WTC11 (cell line): ENCODE results near the gene CAMK2A. TPM values are rescaled to one million over a fixed set of nuclear protein-coding genes. Genes with fewer than 3 reads are reported as not detected.

Source experiments
- ATAC-seq: fragments of 200-7000 bp; cut with Tn5 transposase; 2 replicates; pipeline ENCODE4 v1.10.0; 2021; ENCODE audit warnings: mild to moderate bottlenecking, moderate library complexity
- CTCF ChIA-PET: fragments of 300-600 bp; sonication (Branson Sonifier 250); formaldehyde crosslinking; loops from one replicate; lab custom pipeline; 2021; ENCODE audit warnings: antibody characterized with exemption; lab: Charles Lee
- POLR2A ChIA-PET: fragments of 350-600 bp; sonication (Branson Sonifier 250); formaldehyde crosslinking; loops from one replicate; lab custom pipeline; 2021; ENCODE audit warnings: antibody characterized with exemption; lab: Charles Lee
- DNase-seq: peaks from one replicate; pipeline ENCODE4 v3.0.0; 2021; ENCODE audit warnings: low spot score
- H3K27ac Mint-ChIP-seq: 2 replicates; pipeline ENCODE4 v1.8.0; 2021; ENCODE audit warnings: mixed read lengths
- H3K27me3 Mint-ChIP-seq: 2 replicates; pipeline ENCODE4 v1.8.0; 2021; ENCODE audit warnings: low read depth, mild to moderate bottlenecking, moderate library complexity, mixed read lengths
- H3K36me3 Mint-ChIP-seq: 2 replicates; pipeline ENCODE4 v1.8.0; 2021; ENCODE audit warnings: mixed read lengths
- H3K4me1 Mint-ChIP-seq: 2 replicates; pipeline ENCODE4 v1.8.0; 2022; ENCODE audit warnings: mixed read lengths
- H3K4me3 Mint-ChIP-seq: 2 replicates; pipeline ENCODE4 v1.8.0; 2021; ENCODE audit warnings: mild to moderate bottlenecking, moderate library complexity, mixed read lengths
- H3K9me3 Mint-ChIP-seq: 2 replicates; pipeline ENCODE4 v1.8.0; 2021; ENCODE audit warnings: mixed read lengths
- CBFB ChIP-seq: sonication (generic); formaldehyde crosslinking; IDR thresholded peaks from 2 replicates; pipeline ENCODE4 v1.8.1; 2022; ENCODE audit warnings: mild to moderate bottlenecking, low read depth, missing genetic modification reagents
- CREB1 ChIP-seq: sonication (generic); formaldehyde crosslinking; IDR thresholded peaks from 2 replicates; pipeline ENCODE4 v1.8.0; 2023; ENCODE audit warnings: mild to moderate bottlenecking, missing genetic modification reagents
- CREM ChIP-seq: sonication (generic); formaldehyde crosslinking; IDR thresholded peaks from 2 replicates; pipeline ENCODE4 v1.8.1; 2022; ENCODE audit warnings: mild to moderate bottlenecking, missing genetic modification reagents, moderate library complexity
- E2F4 ChIP-seq: sonication (generic); formaldehyde crosslinking; IDR thresholded peaks from 2 replicates; pipeline ENCODE4 v1.8.1; 2022; ENCODE audit warnings: low read depth, mild to moderate bottlenecking, moderate library complexity, missing genetic modification reagents, borderline replicate concordance
- ELF4 ChIP-seq: sonication (generic); formaldehyde crosslinking; IDR thresholded peaks from 2 replicates; pipeline ENCODE4 v1.8.1; 2022; ENCODE audit warnings: low read depth, mild to moderate bottlenecking, moderate library complexity, missing genetic modification reagents
- FOXJ3 ChIP-seq: sonication (generic); formaldehyde crosslinking; IDR thresholded peaks from 2 replicates; pipeline ENCODE4 v1.9.0; 2021; ENCODE audit warnings: missing genetic modification reagents, mild to moderate bottlenecking, borderline replicate concordance
- GABPB1 ChIP-seq: sonication (generic); formaldehyde crosslinking; IDR thresholded peaks from 2 replicates; pipeline ENCODE4 v1.8.1; 2023; ENCODE audit warnings: mild to moderate bottlenecking, missing genetic modification reagents
- HMGA2 ChIP-seq: fragments of 250-450 bp; sonication (Bioruptor Pico); IDR thresholded peaks from 2 replicates; pipeline ENCODE4 v1.4.0; 2021; ENCODE audit warnings: mild to moderate bottlenecking, moderate library complexity
- IRF2 ChIP-seq: sonication (generic); formaldehyde crosslinking; IDR thresholded peaks from 2 replicates; pipeline ENCODE4 v1.8.0; 2022; ENCODE audit warnings: low read depth, missing genetic modification reagents, borderline replicate concordance
- JAZF1 ChIP-seq: fragments of 250-450 bp; sonication (Bioruptor Pico); IDR thresholded peaks from 2 replicates; pipeline ENCODE4 v1.9.0; 2021; ENCODE audit warnings: moderate library complexity, mild to moderate bottlenecking, inconsistent platforms
- KAT7 ChIP-seq: sonication (generic); formaldehyde crosslinking; IDR thresholded peaks from 2 replicates; pipeline ENCODE4 v1.8.1; 2023; ENCODE audit warnings: missing genetic modification reagents, mild to moderate bottlenecking, borderline replicate concordance
- MXD4 ChIP-seq: fragments of 250-450 bp; sonication (Bioruptor Pico); IDR thresholded peaks from 2 replicates; pipeline ENCODE4 v1.8.0; 2021; ENCODE audit warnings: mild to moderate bottlenecking, moderate library complexity, borderline replicate concordance
- NFE2L1 ChIP-seq: sonication (generic); formaldehyde crosslinking; IDR thresholded peaks from 2 replicates; pipeline ENCODE4 v1.8.1; 2023; ENCODE audit warnings: missing genetic modification reagents
- SOX15 ChIP-seq: fragments of 250-450 bp; sonication (Bioruptor Pico); IDR thresholded peaks from 2 replicates; pipeline ENCODE4 v1.9.0; 2021; ENCODE audit warnings: mild to moderate bottlenecking
- TEAD1 ChIP-seq: sonication (generic); formaldehyde crosslinking; IDR thresholded peaks from 2 replicates; pipeline ENCODE4 v1.8.0; 2022; ENCODE audit warnings: mild to moderate bottlenecking, missing genetic modification reagents
- TEAD4 ChIP-seq: sonication (generic); formaldehyde crosslinking; IDR thresholded peaks from 2 replicates; pipeline ENCODE4 v1.8.0; 2022; ENCODE audit warnings: mild to moderate bottlenecking, missing genetic modification reagents
- USF2 ChIP-seq: sonication (generic); formaldehyde crosslinking; IDR thresholded peaks from 2 replicates; pipeline ENCODE4 v1.8.1; 2023; ENCODE audit warnings: mild to moderate bottlenecking, missing genetic modification reagents, moderate library complexity
- ZNF121 ChIP-seq: sonication (generic); formaldehyde crosslinking; IDR thresholded peaks from 2 replicates; pipeline ENCODE4 v1.8.0; 2023; ENCODE audit warnings: missing genetic modification reagents
- ZNF219 ChIP-seq: sonication (generic); formaldehyde crosslinking; IDR thresholded peaks from 2 replicates; pipeline ENCODE4 v1.8.0; 2023; ENCODE audit warnings: missing genetic modification reagents, mild to moderate bottlenecking, borderline replicate concordance
- ZNF232 ChIP-seq: sonication (generic); formaldehyde crosslinking; IDR thresholded peaks from 2 replicates; pipeline ENCODE4 v1.8.0; 2022; ENCODE audit warnings: mild to moderate bottlenecking, missing genetic modification reagents
- ZNF263 ChIP-seq: sonication (generic); formaldehyde crosslinking; IDR thresholded peaks from 2 replicates; pipeline ENCODE4 v1.8.1; 2022; ENCODE audit warnings: low read depth, mild to moderate bottlenecking, moderate library complexity, missing genetic modification reagents
- ZNF317 ChIP-seq: sonication (generic); formaldehyde crosslinking; IDR thresholded peaks from 2 replicates; pipeline ENCODE4 v1.8.1; 2023; ENCODE audit warnings: low read depth, mild to moderate bottlenecking, moderate library complexity, missing genetic modification reagents, borderline replicate concordance
- ZNF396 ChIP-seq: fragments of 250-450 bp; sonication (Bioruptor Pico); IDR thresholded peaks from 2 replicates; pipeline ENCODE4 v1.8.0; 2021; ENCODE audit warnings: mild to moderate bottlenecking, moderate library complexity, borderline replicate concordance
- ZNF423 ChIP-seq: fragments of 250-450 bp; sonication (Bioruptor Pico); IDR thresholded peaks from 2 replicates; pipeline ENCODE4 v2.1.2; 2022; ENCODE audit warnings: mild to moderate bottlenecking, moderate library complexity
- ZNF671 ChIP-seq: fragments of 250-450 bp; sonication (Bioruptor Pico); IDR thresholded peaks from 2 replicates; pipeline ENCODE4 v1.8.0; 2021; ENCODE audit warnings: mild to moderate bottlenecking
- total RNA-seq: library from RNA; stranded (reverse); gene quantifications from 3 replicates; pipeline ENCODE4 v1.2.3, GENCODE V29; 2021

Gene CAMK2A
- total RNA-seq, 1 experiment from 2014 or later: 0.13 TPM

- Mint-ChIP-seq H3K9me3 (peaks cover 4% of the 10 kb centered on the region; the same call in 1 of the 2 replicates), H3K4me3 (no peak overlapping the region), H3K27ac (no peak overlapping the region), H3K27me3 (no peaks in the 10 kb centered on the region), H3K36me3 (no peaks in the 10 kb centered on the region), H3K4me1 (peaks cover 14% of the 10 kb centered on the region)
- ATAC-seq (no peak), DNase-seq (no peak)
- TF ChIP-seq HMGA2 (CRISPR knock-in tag): no peak
- no peak for TF ChIP-seq ZNF671
- no peak for TF ChIP-seq E2F4
- no peak for TF ChIP-seq GABPB1 (CRISPR knock-in tag)
- no peak for TF ChIP-seq USF2 (CRISPR knock-in tag)
- TF ChIP-seq ELF4 (CRISPR knock-in tag): no peak
- TF ChIP-seq FOXJ3 (CRISPR knock-in tag): no peak
- TF ChIP-seq TEAD1 (CRISPR knock-in tag): no peak
- TF ChIP-seq ZNF121 (CRISPR knock-in tag): no peak
- TF ChIP-seq ZNF423 (CRISPR knock-in tag): no peak
- no peak for TF ChIP-seq MXD4 (CRISPR knock-in tag)
- ChIA-PET CTCF (no interaction called here), POLR2A (no interaction called here)
Measured at GRCh38 chr5:150313921-150314716, 24.5 kb upstream of the CAMK2A start.

- Mint-ChIP-seq H3K36me3 (no peaks in the 10 kb centered on the region), H3K27ac (no peak overlapping the region), H3K27me3 (no peaks in the 10 kb centered on the region), H3K4me1 (peaks cover 9% of the 10 kb centered on the region), H3K9me3 (peaks cover 4% of the 10 kb centered on the region; the same call in 1 of the 2 replicates), H3K4me3 (no peak overlapping the region)
- ChIA-PET POLR2A (no interaction called here), CTCF (interaction anchor here (0.7 kb wide), 1 partner anchor 983 kb away, joined by 3 read pairs; no protein-coding TSS in a partner anchor)
- ATAC-seq: no peak
- DNase-seq: no peak
- no peak for TF ChIP-seq TEAD4
- no peak for TF ChIP-seq ZNF219 (CRISPR knock-in tag)
- TF ChIP-seq IRF2 (CRISPR knock-in tag): no peak
- no peak for TF ChIP-seq ZNF317 (CRISPR knock-in tag)
Measured at GRCh38 chr5:150313501-150313900, 23.9 kb upstream of the CAMK2A start.

- no peak for TF ChIP-seq ZNF263 (CRISPR knock-in tag)
- no peak for TF ChIP-seq ZNF396 (CRISPR knock-in tag)
- no peak for TF ChIP-seq SOX15 (CRISPR knock-in tag)
- no peak for TF ChIP-seq KAT7 (CRISPR knock-in tag)
- no peak for TF ChIP-seq CBFB (CRISPR knock-in tag)
- TF ChIP-seq CREM: no peak
- no peak for TF ChIP-seq ZNF232 (CRISPR knock-in tag)
- TF ChIP-seq JAZF1 (CRISPR knock-in tag): no peak
- TF ChIP-seq CREB1: no peak
- TF ChIP-seq NFE2L1: no peak
- POLR2A ChIA-PET: no interaction called here
- DNase-seq: no peak
- Mint-ChIP-seq H3K9me3 (peaks cover 4% of the 10 kb centered on the region; the same call in 1 of the 2 replicates), H3K4me1 (peaks cover 6% of the 10 kb centered on the region), H3K36me3 (no peaks in the 10 kb centered on the region), H3K27me3 (no peaks in the 10 kb centered on the region), H3K27ac (no peak overlapping the region), H3K4me3 (no peak overlapping the region)
- CTCF ChIA-PET: interaction anchor here (2.2 kb wide), 1 partner anchor 40 kb away, joined by 6 read pairs; no protein-coding TSS in a partner anchor
- ATAC-seq: no peak
Measured at GRCh38 chr5:150312518-150312917, 22.9 kb upstream of the CAMK2A start.
